HG03521 (cell line): Measurements from ENCODE around the gene TSHR.
"Not testable (repeated sequence)": the region's sequence is repeated elsewhere in the genome, so short reads cannot be mapped to it uniquely, and the experiment has no call there.

ENCODE experiments used
- ATAC-seq: cut with Tn5 transposase; IDR thresholded peaks from one replicate; pipeline ENCODE4 v1.9.1; 2021; ENCODE audit warnings: mild to moderate bottlenecking, moderate library complexity; ENCODE audit not compliant: unreplicated experiment

Gene TSHR

GRCh38 chr14:80992580-80992979, 37.2 kb downstream of the TSHR start:
- ATAC-seq: no peak

GRCh38 chr14:80996049-80996901, 40.9 kb downstream of the TSHR start:
- peak; percentile 89 for ATAC-seq

DNA sequence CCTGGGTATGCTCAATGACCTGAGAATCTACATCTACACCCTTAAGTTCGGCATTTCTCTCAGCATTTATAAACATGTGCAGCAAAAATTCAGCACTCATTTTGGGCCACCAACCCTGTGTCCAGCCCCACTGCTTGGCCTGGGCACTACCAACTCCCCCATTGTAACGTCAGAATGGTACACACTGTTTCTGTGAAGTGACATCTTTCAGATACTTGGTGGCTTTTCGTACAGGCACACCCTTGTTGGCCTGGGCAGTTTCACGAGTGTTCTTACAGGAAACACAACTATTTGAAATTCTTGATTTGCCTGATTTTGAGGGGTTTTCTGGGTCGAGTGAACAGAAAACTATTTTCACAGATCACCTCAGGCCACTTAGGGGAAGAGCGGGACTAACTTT, 46.0 kb downstream of the TSHR start:
- ATAC-seq: no peak

GRCh38 chr14:81004575-81004974, 49.2 kb downstream of the TSHR start:
- no peak for ATAC-seq

DNA sequence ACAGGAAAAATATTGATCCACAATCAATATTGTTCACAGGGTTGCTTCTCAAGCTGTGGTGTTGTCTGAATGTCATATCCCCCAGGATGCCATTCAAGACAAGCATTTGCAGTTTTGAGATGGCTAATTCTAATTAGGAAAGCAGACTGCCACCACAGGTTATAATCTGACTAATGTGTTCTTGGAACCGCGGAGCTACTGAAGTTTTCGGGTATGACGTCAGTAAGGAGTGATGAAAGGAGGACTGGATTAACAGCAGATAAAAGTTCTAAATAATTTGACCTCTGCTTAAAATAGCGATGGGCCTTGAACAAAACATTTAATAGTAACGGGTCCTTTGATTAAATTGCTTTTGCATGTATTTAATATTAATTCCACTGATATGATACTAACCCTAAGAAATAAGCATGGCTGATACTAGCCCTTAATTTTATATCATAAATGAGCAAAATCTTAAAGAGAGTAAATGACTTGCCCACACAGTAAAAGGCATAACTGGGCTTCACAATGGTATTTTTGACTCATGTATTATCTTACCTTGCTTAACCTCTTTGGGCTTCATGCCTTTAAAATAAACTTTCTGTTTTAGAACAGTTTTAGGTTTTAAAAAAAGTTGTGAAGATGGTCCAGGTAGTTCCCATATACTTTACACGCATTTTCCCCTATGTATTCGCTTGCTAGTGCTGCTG, 50.3 kb downstream of the TSHR start:
- no peak for ATAC-seq

DNA sequence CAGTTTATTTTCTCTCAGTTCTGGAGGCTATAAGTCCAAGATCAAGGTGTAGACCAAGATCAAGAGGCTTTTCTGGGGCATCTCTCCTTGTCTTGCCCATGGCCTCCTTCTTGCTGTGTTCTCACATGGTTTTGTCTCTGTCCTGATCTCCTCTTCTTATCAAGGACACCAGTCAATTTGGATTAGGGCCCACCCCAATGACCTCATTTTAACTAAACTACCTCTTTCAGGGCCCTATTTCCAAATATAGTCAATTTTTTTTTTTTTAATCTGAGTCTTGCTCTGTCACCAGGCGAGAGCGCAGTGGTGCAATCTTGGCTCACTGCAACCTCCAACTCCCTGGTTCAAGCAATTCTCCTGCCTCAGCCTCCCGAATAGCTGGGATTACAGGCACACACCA, 50.8 kb downstream of the TSHR start:
- no peak for ATAC-seq

DNA sequence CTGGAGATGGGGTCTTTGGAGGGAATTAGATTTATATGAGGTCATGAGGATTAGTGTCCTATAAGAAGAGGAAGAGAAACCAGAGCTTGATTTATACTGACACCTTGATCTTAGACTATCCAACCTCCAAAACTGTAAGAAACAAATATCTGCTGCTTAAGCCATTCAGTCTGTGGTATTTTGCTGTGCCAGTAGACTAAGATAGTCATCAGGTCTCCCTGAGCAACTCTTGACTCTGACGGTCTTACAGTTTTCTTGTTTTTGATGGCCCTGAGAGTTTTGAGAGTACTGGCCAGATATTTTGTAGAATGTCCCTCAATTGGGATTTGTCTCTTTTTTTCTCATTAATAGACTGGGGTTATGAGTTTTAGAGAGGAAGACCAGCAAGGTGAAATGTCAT, 51.7 kb downstream of the TSHR start:
- no peak for ATAC-seq

DNA sequence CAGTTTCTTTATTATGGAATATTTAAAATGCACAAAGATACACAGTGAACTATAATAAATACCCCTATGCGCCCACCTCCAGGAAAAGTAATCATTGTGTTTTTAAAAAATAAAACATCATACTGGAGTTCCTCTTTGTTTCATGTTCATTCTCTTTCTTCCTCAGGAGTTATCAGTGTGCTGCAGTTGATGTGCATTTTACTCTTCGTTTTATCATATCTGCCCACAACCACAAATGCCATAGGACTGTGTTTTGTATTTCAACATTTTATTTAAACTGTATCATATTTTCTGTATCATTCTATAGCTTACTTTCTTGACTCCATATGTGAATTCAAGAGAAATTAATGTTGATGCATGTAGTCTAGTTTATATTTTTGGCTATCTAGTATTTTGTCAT, 53.9 kb downstream of the TSHR start:
- no peak for ATAC-seq

- ATAC-seq: no peak
Measured at GRCh38 chr14:81018251-81018650, 62.8 kb downstream of the TSHR start.

DNA sequence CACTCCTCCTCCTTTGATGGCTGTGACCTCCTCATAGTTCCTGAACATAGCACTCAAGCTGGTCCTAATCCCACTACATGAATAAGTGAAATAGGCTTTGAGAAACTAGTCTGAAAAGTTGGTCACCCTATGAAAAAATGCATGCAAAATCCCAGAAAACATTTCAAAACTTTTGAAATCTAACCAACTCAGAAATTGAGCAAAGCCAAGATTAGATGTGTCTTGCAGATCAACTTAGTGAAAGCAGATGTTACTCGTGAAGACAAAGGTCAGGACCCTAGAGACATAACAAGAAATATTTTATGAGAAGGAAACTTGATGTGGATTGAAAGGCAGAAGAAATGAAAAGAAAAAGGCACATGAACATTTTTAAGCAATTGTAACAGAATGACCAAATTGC, 63.3 kb downstream of the TSHR start:
- no peak for ATAC-seq

DNA sequence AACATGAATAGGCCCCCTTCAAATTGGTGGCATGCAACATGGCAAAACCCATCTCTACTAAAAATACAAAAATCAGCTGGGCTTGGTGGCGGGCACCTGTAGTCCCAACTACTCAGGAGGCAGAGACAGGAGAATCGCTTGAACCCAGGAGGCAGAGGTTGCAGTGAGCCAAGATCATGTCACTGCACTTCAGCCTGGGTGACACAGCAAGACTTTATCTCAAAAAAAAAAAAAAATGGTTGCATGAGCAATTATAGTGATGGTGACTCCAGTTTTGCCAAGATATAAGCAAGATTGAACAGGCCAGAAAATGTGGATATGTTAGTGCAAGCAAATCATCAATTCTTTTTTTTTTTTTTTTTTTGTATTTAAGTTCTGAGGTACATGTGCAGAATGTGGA, 63.7 kb downstream of the TSHR start:
- ATAC-seq: not testable (repeated sequence)

GRCh38 chr14:81023095-81023710, 67.8 kb downstream of the TSHR start:
- ATAC-seq: no peak

- ATAC-seq: no peak
Measured at GRCh38 chr14:81028461-81028860, 73.0 kb downstream of the TSHR start.

- no peak for ATAC-seq
Measured at GRCh38 chr14:81031488-81031887, 76.1 kb downstream of the TSHR start.

DNA sequence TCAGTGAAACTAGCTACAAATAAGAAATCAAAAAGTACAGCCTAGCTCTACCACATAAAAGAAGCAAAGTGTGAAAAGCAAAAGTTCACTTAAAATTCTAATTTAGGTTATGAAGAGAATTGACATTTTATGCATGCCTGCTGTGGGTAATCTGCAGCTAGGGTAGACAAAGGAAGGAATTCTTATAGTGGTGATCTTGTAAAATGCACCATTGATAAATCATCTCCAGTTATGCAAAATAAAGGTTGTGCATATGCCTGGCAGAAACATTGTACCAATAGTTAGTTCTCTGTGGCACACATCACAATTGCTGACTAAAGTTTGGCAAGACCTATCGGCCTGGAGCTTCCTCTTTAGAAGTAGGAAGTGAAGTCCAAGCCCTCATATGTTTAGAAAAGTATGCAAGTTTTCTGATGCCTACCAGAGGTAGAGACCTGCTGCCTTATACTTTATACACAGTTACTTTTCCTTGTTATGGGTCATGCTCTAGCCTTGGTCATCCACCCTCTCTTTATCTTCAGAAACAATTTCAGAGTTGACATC, 78.3 kb downstream of the TSHR start:
- no peak for ATAC-seq

GRCh38 chr14:81042438-81042837, 87.0 kb downstream of the TSHR start:
- ATAC-seq: no peak

- no peak for ATAC-seq
Measured at GRCh38 chr14:81051547-81051946, 96.1 kb downstream of the TSHR start.

DNA sequence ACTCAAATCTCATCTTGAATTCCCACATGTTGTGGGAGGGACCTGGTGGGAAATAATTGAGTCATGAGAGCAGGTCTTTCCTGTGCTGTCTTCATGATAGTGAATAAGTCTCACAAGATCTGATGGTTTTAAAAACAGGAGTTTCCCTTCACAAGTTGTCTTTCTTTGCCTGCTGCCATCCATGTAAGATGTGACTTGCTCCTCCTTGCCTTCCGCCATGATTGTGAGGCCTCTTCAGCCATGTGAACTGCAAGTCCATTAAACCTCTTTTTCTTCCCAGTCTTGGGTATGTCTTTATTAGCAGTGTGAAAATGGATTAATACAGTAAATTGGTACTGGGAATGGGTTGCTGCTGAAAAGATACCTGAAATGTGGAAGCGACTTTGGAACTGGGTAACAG, 98.6 kb downstream of the TSHR start:
- not testable (repeated sequence) for ATAC-seq

- no peak for ATAC-seq
Measured at GRCh38 chr14:81055971-81056370, 100.5 kb downstream of the TSHR start.

DNA sequence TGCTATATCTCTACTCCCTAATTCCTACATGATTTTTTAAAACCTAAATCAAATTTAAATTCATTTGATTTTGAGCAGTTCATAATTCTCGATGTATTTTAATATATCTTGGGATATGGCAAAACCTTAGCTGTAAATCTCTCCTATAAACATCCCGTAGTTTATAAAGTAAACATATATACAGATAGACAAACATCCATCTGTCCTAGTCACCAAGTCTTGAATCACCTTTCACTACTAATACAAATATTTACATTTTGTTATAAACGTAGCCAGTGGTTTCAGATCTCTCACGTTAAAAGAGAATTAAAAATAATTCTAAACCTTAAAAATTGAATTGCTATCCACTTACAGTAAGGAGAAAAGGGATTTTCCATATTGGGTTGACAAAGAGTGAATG, 107.0 kb downstream of the TSHR start:
- ATAC-seq: no peak

- peak; percentile 80 for ATAC-seq
Measured at GRCh38 chr14:81062816-81063215, 107.4 kb downstream of the TSHR start.

- ATAC-seq: no peak
Measured at GRCh38 chr14:81066672-81067071, 111.3 kb downstream of the TSHR start.
